NT2/D1 (cell line): ENCODE measurements around the gene MBD3L4.

Experiments
- YY1 ChIP-seq: IDR thresholded peaks from 2 replicates; pipeline ENCODE4 v1.6.1; 2011; ENCODE audit not compliant: insufficient read length, insufficient read depth
- ZNF274 ChIP-seq: IDR thresholded peaks from 2 replicates; pipeline ENCODE4 v1.6.1; 2011; ENCODE audit warnings: mild to moderate bottlenecking, low read depth, low read length

GRCh38 chr19:7076151-7076550 lies 36.2 kb upstream of the MBD3L4 start:
- TF ChIP-seq YY1, result no peak
- TF ChIP-seq ZNF274, result no peak
